ENCODE data around the gene SERPINB1.
A peak's percentile ranks its signal among the peaks of the same experiment; 100 is the strongest.

Gene SERPINB1

DNA sequence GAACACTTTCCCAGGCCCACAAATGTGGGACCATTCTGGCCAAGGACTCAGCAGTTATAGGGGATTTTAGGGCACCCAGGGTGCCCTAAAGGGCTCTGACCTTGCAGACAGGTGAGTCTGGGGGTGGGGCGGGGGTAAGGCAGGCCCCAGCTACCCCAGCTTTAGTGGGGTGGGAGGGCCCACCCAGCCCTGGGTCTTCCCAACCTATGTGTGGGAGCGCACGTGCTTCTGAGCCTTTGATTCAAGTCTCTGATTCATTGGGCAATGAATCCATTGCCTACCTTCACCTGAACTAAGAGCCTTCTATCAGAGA is 958 bp downstream of the SERPINB1 start:
- Histone ChIP-seq H2BK120ac (ENCODE audit: low read depth, low read length) (peak overlapping the region; percentile 69), H3K27me3 (ENCODE audit: control insufficient read depth in 1 of 2, insufficient read depth in 1 of 2, low read length in 2 of 2) (no peaks in the 10 kb centered on the region), H3K4ac (ENCODE audit: low read depth in 1 of 2, low read length in 2 of 2) (peak overlapping the region; percentile 22 to 35), H3K79me1 (replicated peaks; ENCODE audit: low read length, poor library complexity, severe bottlenecking) (peaks cover 5% of the 10 kb centered on the region), H4K8ac (ENCODE audit: low read length) (peak overlapping the region; percentile 48), H3K9ac (ENCODE audit: low read length) (peak overlapping the region; percentile 90), H3K18ac (ENCODE audit: low read depth in 1 of 2, low read length in 2 of 2) (peak overlapping the region; percentile 31 to 76), H3K4me3 (ENCODE audit: insufficient read depth in 1 of 2, low read depth in 1 of 2, low read length in 2 of 2) (peak overlapping the region in 1 of 2 experiments; percentile 78), H4K91ac (ENCODE audit: low read length) (peak overlapping the region; percentile 63), H2BK12ac (ENCODE audit: low read length in 2 of 2) (peak overlapping the region; percentile 23 to 49), H3K36me3 (ENCODE audit: control insufficient read depth in 1 of 2, insufficient read depth in 2 of 2, low read depth in 1 of 2, low read length in 2 of 2) (peaks cover 5 to 44% of the 10 kb centered on the region in 2 experiments), H2AFZ (ENCODE audit: low read depth, low read length) (no peak overlapping the region), H3K9me3 (ENCODE audit: control insufficient read depth, low read length) (no peaks in the 10 kb centered on the region), H2AK5ac (ENCODE audit: low read length, severe bottlenecking) (no peak overlapping the region), H3K27ac (ENCODE audit: low read length, poor library complexity, severe bottlenecking) (no peak overlapping the region), H3K4me1 (ENCODE audit: control insufficient read depth, insufficient read depth, low read depth, low read length) (peaks cover 19% of the 10 kb centered on the region), H3K4me2 (ENCODE audit: low read length, poor library complexity, severe bottlenecking) (no peak overlapping the region), H2BK15ac (ENCODE audit: low read depth, poor library complexity, severe bottlenecking) (peak overlapping the region; percentile 77), H2BK5ac (ENCODE audit: low read depth, low read length, poor library complexity, severe bottlenecking) (no peak overlapping the region), H3K14ac (ENCODE audit: low read length in 2 of 2) (no peak overlapping the region), H3K23ac (ENCODE audit: low read length in 2 of 2) (no peak overlapping the region)
- no peak for DNase-seq
- WGBS: 73% methylated on average over 3 of the region's 3 CpGs

GRCh38 chr6:2839982-2840748 is 1.5 kb downstream of the SERPINB1 start:
- H3K27ac ChIP-seq (ENCODE audit: low read length, poor library complexity, severe bottlenecking): no peak overlapping the region
- H3K9ac ChIP-seq (ENCODE audit: low read length): peak overlapping the region; percentile 90
- H2AFZ ChIP-seq (ENCODE audit: low read depth, low read length): no peak overlapping the region
- peak overlapping the region; percentile 77 for H2BK15ac ChIP-seq (ENCODE audit: low read depth, poor library complexity, severe bottlenecking)
- peaks cover 5% of the 10 kb centered on the region for H3K79me1 ChIP-seq (replicated peaks; ENCODE audit: low read length, poor library complexity, severe bottlenecking)
- H3K9me3 ChIP-seq (ENCODE audit: control insufficient read depth, low read length): no peaks in the 10 kb centered on the region
- WGBS: 84% methylated on average over 12 of the region's 12 CpGs
- H2AK5ac ChIP-seq (ENCODE audit: low read length, severe bottlenecking): no peak overlapping the region
- H4K8ac ChIP-seq (ENCODE audit: low read length): peak overlapping the region; percentile 48
- no peaks in the 10 kb centered on the region for H3K27me3 ChIP-seq (ENCODE audit: control insufficient read depth in 1 of 2, insufficient read depth in 1 of 2, low read length in 2 of 2)
- H3K4me2 ChIP-seq (ENCODE audit: low read length, poor library complexity, severe bottlenecking): no peak overlapping the region
- peak overlapping the region; percentile 4 to 49 for H2BK12ac ChIP-seq (ENCODE audit: low read length in 2 of 2)
- peaks cover 6 to 49% of the 10 kb centered on the region in 2 experiments for H3K36me3 ChIP-seq (ENCODE audit: control insufficient read depth in 1 of 2, insufficient read depth in 2 of 2, low read depth in 1 of 2, low read length in 2 of 2)
- H3K4me1 ChIP-seq (ENCODE audit: control insufficient read depth, insufficient read depth, low read depth, low read length): peaks cover 19% of the 10 kb centered on the region
- no peak overlapping the region for H2BK5ac ChIP-seq (ENCODE audit: low read depth, low read length, poor library complexity, severe bottlenecking)
- peak overlapping the region in 1 of 2 experiments; percentile 78 for H3K4me3 ChIP-seq (ENCODE audit: insufficient read depth in 1 of 2, low read depth in 1 of 2, low read length in 2 of 2)
- H3K4ac ChIP-seq (ENCODE audit: low read depth in 1 of 2, low read length in 2 of 2): no peak overlapping the region
- peak overlapping the region; percentile 31 to 76 for H3K18ac ChIP-seq (ENCODE audit: low read depth in 1 of 2, low read length in 2 of 2)
- no peak overlapping the region for H4K91ac ChIP-seq (ENCODE audit: low read length)
- no peak for DNase-seq
- no peak overlapping the region for H2BK120ac ChIP-seq (ENCODE audit: low read depth, low read length)
- H3K23ac ChIP-seq (ENCODE audit: low read length in 2 of 2): no peak overlapping the region
- H3K14ac ChIP-seq (ENCODE audit: low read length in 2 of 2): no peak overlapping the region

- Histone ChIP-seq H2BK120ac (ENCODE audit: low read depth, low read length) (no peak overlapping the region), H3K23ac (ENCODE audit: low read length in 2 of 2) (peak overlapping the region in 1 of 2 experiments; percentile 57), H3K79me1 (replicated peaks; ENCODE audit: low read length, poor library complexity, severe bottlenecking) (peaks cover 5% of the 10 kb centered on the region), H3K14ac (ENCODE audit: low read length in 2 of 2) (no peak overlapping the region), H3K36me3 (ENCODE audit: control insufficient read depth in 1 of 2, insufficient read depth in 2 of 2, low read depth in 1 of 2, low read length in 2 of 2) (peaks cover 6 to 57% of the 10 kb centered on the region in 2 experiments), H3K27me3 (ENCODE audit: control insufficient read depth in 1 of 2, insufficient read depth in 1 of 2, low read length in 2 of 2) (no peaks in the 10 kb centered on the region), H3K4me1 (ENCODE audit: control insufficient read depth, insufficient read depth, low read depth, low read length) (peaks cover 19% of the 10 kb centered on the region), H3K9me3 (ENCODE audit: control insufficient read depth, low read length) (no peaks in the 10 kb centered on the region), H3K4me2 (ENCODE audit: low read length, poor library complexity, severe bottlenecking) (no peak overlapping the region), H3K18ac (ENCODE audit: low read depth in 1 of 2, low read length in 2 of 2) (no peak overlapping the region), H4K8ac (ENCODE audit: low read length) (no peak overlapping the region), H2AFZ (ENCODE audit: low read depth, low read length) (no peak overlapping the region), H2BK12ac (ENCODE audit: low read length in 2 of 2) (no peak overlapping the region), H3K9ac (ENCODE audit: low read length) (peak overlapping the region; percentile 90), H3K4ac (ENCODE audit: low read depth in 1 of 2, low read length in 2 of 2) (no peak overlapping the region), H3K27ac (ENCODE audit: low read length, poor library complexity, severe bottlenecking) (no peak overlapping the region), H4K91ac (ENCODE audit: low read length) (no peak overlapping the region), H2BK15ac (ENCODE audit: low read depth, poor library complexity, severe bottlenecking) (no peak overlapping the region), H3K4me3 (ENCODE audit: insufficient read depth in 1 of 2, low read depth in 1 of 2, low read length in 2 of 2) (peak overlapping the region in 1 of 2 experiments; percentile 78), H2AK5ac (ENCODE audit: low read length, severe bottlenecking) (no peak overlapping the region), H2BK5ac (ENCODE audit: low read depth, low read length, poor library complexity, severe bottlenecking) (no peak overlapping the region)
- peak; percentile 49 for DNase-seq
- 64% methylated on average over 8 of the region's 9 CpGs for WGBS
These were observed 2.3 kb downstream of the SERPINB1 start for GRCh38 chr6:2839195-2839981.

GRCh38 chr6:2838251-2838650 is 3.4 kb downstream of the SERPINB1 start:
- no peaks in the 10 kb centered on the region for H3K9me3 ChIP-seq (ENCODE audit: control insufficient read depth, low read length)
- H2AFZ ChIP-seq (ENCODE audit: low read depth, low read length): no peak overlapping the region
- H3K4ac ChIP-seq (ENCODE audit: low read depth in 1 of 2, low read length in 2 of 2): no peak overlapping the region
- H2BK5ac ChIP-seq (ENCODE audit: low read depth, low read length, poor library complexity, severe bottlenecking): no peak overlapping the region
- H3K27ac ChIP-seq (ENCODE audit: low read length, poor library complexity, severe bottlenecking): no peak overlapping the region
- no peak overlapping the region for H2BK15ac ChIP-seq (ENCODE audit: low read depth, poor library complexity, severe bottlenecking)
- no peak overlapping the region for H3K4me2 ChIP-seq (ENCODE audit: low read length, poor library complexity, severe bottlenecking)
- no peak overlapping the region for H3K18ac ChIP-seq (ENCODE audit: low read depth in 1 of 2, low read length in 2 of 2)
- H2BK120ac ChIP-seq (ENCODE audit: low read depth, low read length): no peak overlapping the region
- H3K4me1 ChIP-seq (ENCODE audit: control insufficient read depth, insufficient read depth, low read depth, low read length): peaks cover 19% of the 10 kb centered on the region
- no peak overlapping the region for H2BK12ac ChIP-seq (ENCODE audit: low read length in 2 of 2)
- H3K79me1 ChIP-seq (replicated peaks; ENCODE audit: low read length, poor library complexity, severe bottlenecking): peaks cover 5% of the 10 kb centered on the region
- H2AK5ac ChIP-seq (ENCODE audit: low read length, severe bottlenecking): no peak overlapping the region
- H3K23ac ChIP-seq (ENCODE audit: low read length in 2 of 2): no peak overlapping the region
- no peak overlapping the region for H3K14ac ChIP-seq (ENCODE audit: low read length in 2 of 2)
- H3K36me3 ChIP-seq (ENCODE audit: control insufficient read depth in 1 of 2, insufficient read depth in 2 of 2, low read depth in 1 of 2, low read length in 2 of 2): peaks cover 11 to 68% of the 10 kb centered on the region in 2 experiments
- H4K91ac ChIP-seq (ENCODE audit: low read length): no peak overlapping the region
- no peak for DNase-seq
- no peaks in the 10 kb centered on the region for H3K27me3 ChIP-seq (ENCODE audit: control insufficient read depth in 1 of 2, insufficient read depth in 1 of 2, low read length in 2 of 2)
- WGBS: 100% methylated on average over 2 of the region's 3 CpGs
- no peak overlapping the region for H3K4me3 ChIP-seq (ENCODE audit: insufficient read depth in 1 of 2, low read depth in 1 of 2, low read length in 2 of 2)
- no peak overlapping the region for H4K8ac ChIP-seq (ENCODE audit: low read length)
- no peak overlapping the region for H3K9ac ChIP-seq (ENCODE audit: low read length)
